ENCODE results near the gene SARS2.

GRCh38 chr19:38919837-38920601 is 10.5 kb downstream of the SARS2 start:
- TF ChIP-seq TAF1 (IDR thresholded peaks at IDR 0.05; ENCODE audit: borderline replicate concordance, insufficient read depth, low read length), result no peak
- no peak for TF ChIP-seq POLR2AphosphoS5 (IDR thresholded peaks at IDR 0.05; ENCODE audit: low read depth, low read length)

Measured in PFSK-1 (cell line).